ENCODE results near the gene TBRG4. TPM values are rescaled to one million over a fixed set of nuclear protein-coding genes. Genes with fewer than 3 reads are reported as not detected.

Gene TBRG4
- total RNA-seq, 1 experiment from 2014 or later: 127 TPM

- H3K27ac Mint-ChIP-seq: no peak overlapping the region
- no CpG with 5 or more reads among the region's 9 CpGs for WGBS (ENCODE audit: extremely low coverage, insufficient read length, low lambda C conversion rate)
- no peak overlapping the region for H4K91ac ChIP-seq (ENCODE audit: insufficient read length, low read depth, low read length)
Observed at GRCh38 chr7:45077579-45077978, 33.9 kb downstream of the TBRG4 start.

More at GRCh38 chr7:45077579-45077978, 33.9 kb downstream of the TBRG4 start:
- peaks cover 6 to 44% (median 23%) of the 10 kb centered on the region in 3 experiments; a peak in 6 of 7 replicates for H3K36me3 Mint-ChIP-seq (ENCODE audit: insufficient read depth in 1 of 3, low read depth in 3 of 3)
- Histone ChIP-seq H3K79me1 (ENCODE audit: insufficient read depth, low read depth, low read length, poor library complexity, severe bottlenecking) (no peaks in the 10 kb centered on the region), H2BK12ac (ENCODE audit: insufficient read length, low read depth, low read length) (no peak overlapping the region), H2BK5ac (ENCODE audit: insufficient read length, low read length) (no peak overlapping the region), H2BK20ac (ENCODE audit: low read depth, low read length, poor library complexity, severe bottlenecking) (no peak overlapping the region), H3K14ac (ENCODE audit: insufficient read depth, low read length) (no peak overlapping the region), H3K79me2 (ENCODE audit: insufficient read depth, low read length) (no peaks in the 10 kb centered on the region), H3T11ph (ENCODE audit: low read length) (no peak overlapping the region), H3K23me2 (ENCODE audit: insufficient read length, low read depth, low read length, poor library complexity, severe bottlenecking) (no peaks in the 10 kb centered on the region), H3K9me3 (ENCODE audit: control insufficient read depth, low read depth, low read length) (no peaks in the 10 kb centered on the region), H3K9ac (ENCODE audit: extremely low read depth, insufficient read length, low read length) (no peak overlapping the region), H3K23ac (ENCODE audit: insufficient read length, low read depth, low read length) (no peak overlapping the region), H2AFZ (ENCODE audit: low read length) (no peak overlapping the region), H2BK120ac (ENCODE audit: low read depth, low read length, poor library complexity, severe bottlenecking) (no peak overlapping the region), H3K56ac (ENCODE audit: insufficient read length, low read depth, low read length) (no peak overlapping the region), H4K20me1 (ENCODE audit: control insufficient read depth, insufficient read depth, insufficient read length) (no peaks in the 10 kb centered on the region), H3K4me1 (ENCODE audit: insufficient read depth, low read length) (no peaks in the 10 kb centered on the region), H3K4ac (ENCODE audit: low read depth, low read length) (no peak overlapping the region), H4K8ac (replicated peaks; ENCODE audit: insufficient read length, low read depth, low read length) (no peak overlapping the region), H3K27ac (ENCODE audit: insufficient read length, low read depth, low read length) (no peak overlapping the region), H4K5ac (ENCODE audit: insufficient read length, low read depth, low read length) (no peak overlapping the region), H3K27me3 (ENCODE audit: insufficient read depth, low read length) (no peaks in the 10 kb centered on the region), H3K4me2 (ENCODE audit: insufficient read depth, insufficient read length, low read length) (no peak overlapping the region), H2BK15ac (ENCODE audit: low read depth, low read length) (no peak overlapping the region), H2AK5ac (ENCODE audit: insufficient read length, low read length) (no peak overlapping the region), H3K18ac (ENCODE audit: insufficient read length, low read depth, low read length) (no peak overlapping the region)
- no peak overlapping the region for H3K4me3 Mint-ChIP-seq
- no peak for TF ChIP-seq CTCF (conservative IDR thresholded peaks at IDR 0.05)
- H3K4me1 Mint-ChIP-seq: peaks cover 0 to 7% of the 10 kb centered on the region in 2 experiments; a peak in 1 of 4 replicates
- peaks cover 4% of the 10 kb centered on the region; the same call in 1 of the 2 replicates for H3K27me3 Mint-ChIP-seq (ENCODE audit: low read depth)
- no peak for DNase-seq
- peaks cover 0 to 3% of the 10 kb centered on the region in 2 experiments; a peak in 3 of 5 replicates for H3K9me3 Mint-ChIP-seq

All from H9 (cell line).